Globus pallidus (tissue), 1 donor: Measurements from ENCODE around the gene TSTD1.
A peak's percentile ranks its signal among the peaks of the same experiment; 100 is the strongest.
"Not testable (repeated sequence)": the region's sequence is repeated elsewhere in the genome, so short reads cannot be mapped to it uniquely, and the experiment has no call there.

Experiments
- DNase-seq: peaks from one replicate; pipeline ENCODE4 v3.0.0-alpha.2; 2015; ENCODE audit warnings: low spot score

TSTD1 gene

DNA sequence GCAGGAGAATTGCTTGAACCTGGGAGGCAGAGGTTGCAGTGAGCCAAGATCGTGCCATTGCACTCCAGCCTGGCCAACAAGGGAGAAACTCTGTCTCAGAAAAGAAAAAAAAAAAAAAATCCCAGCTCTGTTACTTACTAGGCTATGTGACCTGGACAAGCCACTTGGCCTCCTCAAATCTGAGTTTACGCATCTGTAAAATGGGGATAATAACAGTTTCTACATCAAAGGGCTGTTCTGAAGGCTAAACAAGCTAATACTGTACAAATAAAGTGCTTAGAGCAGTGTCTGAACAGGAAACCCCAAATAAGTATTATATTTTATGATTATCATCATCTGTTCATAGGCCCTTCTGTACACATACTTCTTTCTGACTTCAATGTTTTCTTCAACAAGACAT, 31.4 kb downstream of the TSTD1 start:
- DNase-seq, result no peak

DNA sequence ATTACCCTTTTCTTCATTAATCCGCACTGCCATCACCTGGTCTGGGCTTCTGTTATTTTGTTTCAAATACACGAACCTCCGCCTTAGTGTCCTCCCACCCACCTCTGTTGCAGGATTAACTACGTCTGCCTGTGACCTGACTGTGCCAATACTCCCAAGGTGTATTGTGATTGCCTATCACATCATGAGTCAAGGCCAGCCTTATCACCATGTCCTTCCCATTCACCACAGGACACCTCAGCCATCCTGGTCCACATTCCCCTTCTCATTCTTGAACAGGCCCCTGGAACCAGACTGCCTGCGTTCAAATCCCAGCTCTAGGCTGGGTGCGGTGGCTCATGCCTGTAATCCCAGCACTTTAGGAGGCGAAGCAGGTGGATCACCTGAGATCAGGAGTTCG, 32.2 kb downstream of the TSTD1 start:
- no peak for DNase-seq

DNA sequence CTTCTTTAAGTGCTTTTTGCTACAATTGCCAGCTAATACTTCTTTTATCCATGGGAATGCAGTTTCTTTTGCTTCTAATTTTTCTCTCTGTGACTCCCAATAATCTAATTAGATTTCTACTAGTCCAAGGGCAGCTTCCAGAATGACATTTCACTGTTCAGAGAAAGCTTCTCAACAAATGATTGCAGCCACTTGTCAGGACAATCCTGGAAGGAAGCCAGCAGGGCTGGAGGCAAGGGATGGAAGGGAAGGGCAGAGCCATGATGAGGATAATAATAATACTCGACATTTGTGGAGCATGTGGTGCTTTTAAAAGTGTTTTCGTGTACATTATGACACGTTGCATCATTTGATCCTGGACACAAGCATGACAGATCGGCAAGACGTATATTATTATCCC, 37.2 kb downstream of the TSTD1 start:
- no peak for DNase-seq

DNA sequence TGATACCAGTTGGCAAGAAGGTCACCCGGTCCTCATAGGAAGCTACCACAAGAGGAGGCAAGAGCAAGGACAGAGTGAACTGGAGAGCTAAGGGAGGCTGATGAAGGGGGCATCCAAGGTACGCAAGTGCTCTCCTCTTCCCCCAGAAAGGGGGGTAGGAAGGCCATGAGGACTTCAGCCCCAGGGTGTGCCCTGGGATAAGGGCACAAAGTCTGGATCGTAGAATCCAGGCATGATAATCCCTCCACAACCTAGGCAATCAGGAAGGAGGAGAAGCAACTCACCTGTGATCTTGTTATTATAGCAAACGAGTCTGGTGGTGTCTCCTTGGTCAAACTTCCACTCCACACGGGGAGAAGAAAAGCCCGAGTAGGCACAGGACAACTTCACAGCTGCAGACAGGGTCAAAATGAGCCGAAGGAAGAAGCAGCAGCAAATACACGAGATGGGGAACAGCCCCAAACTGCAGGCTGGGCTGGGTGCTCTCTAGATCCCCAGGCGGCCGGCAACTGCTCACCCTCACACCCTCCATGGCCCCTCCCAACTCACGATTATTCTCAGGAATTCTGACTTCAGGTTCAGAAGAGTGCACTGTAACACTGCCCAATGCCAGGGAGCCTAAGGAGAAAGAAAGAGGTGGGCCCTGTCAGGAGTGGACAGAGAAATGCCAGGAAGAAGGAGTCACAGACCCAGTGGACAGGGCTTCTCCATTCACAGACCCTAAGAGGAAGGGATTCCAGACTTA, 37.9 kb downstream of the TSTD1 start:
- DNase-seq, result no peak

DNA sequence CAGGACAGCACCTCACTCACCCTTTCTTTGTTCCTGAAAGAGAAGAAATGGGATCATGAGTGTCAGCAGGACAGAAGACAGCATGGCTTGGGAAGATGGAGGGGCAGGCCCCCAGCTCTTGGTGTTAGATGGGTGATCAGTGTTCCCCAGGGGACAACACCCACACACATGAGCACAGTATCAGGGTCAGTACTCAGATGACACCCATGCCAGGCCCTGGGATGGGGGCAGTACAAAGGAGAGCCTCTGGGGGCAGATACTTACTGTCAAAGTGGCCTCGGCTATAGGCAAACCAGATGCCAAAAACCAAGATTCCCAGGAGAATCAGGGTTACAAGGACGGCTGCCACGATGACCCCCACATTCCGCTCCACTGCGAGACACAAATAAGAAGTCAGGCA, 39.4 kb downstream of the TSTD1 start:
- DNase-seq, result no peak

DNA sequence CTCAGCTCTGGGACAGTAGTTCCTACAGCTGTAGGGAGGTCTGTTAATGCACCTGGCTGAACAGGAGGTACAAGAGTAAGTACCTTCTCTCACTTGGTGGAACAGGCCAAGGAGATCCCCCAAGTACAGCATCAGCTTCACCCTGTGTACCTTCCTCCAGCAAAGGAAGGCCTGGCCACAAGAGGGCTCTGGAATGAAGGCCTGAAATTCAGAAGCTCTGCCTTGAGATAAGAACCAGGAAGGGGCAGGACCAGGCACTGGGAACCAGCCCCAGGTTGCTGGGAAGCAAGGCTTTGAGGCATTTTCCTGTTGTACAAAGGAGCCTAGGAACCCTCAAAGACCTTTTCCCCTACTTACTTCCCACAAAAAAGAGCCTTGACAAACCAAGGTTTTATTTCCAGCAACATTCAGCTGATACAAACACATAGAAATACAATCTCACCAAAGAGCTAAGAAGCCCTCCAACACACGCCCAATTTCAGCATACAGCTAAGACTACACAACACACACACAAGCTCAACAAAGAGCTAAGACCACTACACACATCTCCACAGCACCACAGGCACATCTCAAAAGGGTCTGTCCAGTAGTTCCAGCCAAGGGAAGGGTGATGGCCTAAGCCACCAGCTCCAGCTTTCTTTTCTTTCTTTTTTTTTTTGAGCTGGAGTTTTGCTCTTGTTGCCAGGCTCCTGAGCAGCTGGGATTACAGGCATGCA, 41.3 kb downstream of the TSTD1 start:
- DNase-seq, result peak; percentile 33

DNA sequence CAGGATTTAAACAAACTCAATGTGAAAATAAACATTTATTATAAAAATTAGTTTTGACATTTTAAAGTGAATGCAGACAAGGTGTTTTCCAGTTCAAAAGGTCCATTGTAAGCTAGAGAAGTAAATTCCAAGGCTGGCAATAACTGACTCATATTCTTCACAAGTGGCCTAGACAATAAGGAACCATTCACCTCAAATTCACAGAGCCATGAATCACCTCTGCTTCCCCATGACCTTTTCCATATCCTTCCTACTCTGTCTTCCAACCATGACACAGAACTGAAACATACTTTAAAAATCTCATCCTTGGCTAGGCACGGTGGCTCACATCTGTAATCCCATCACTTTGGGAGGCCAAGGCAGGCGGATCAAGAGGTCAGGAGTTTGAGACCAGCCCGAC, 42.6 kb downstream of the TSTD1 start:
- DNase-seq, result no peak

DNA sequence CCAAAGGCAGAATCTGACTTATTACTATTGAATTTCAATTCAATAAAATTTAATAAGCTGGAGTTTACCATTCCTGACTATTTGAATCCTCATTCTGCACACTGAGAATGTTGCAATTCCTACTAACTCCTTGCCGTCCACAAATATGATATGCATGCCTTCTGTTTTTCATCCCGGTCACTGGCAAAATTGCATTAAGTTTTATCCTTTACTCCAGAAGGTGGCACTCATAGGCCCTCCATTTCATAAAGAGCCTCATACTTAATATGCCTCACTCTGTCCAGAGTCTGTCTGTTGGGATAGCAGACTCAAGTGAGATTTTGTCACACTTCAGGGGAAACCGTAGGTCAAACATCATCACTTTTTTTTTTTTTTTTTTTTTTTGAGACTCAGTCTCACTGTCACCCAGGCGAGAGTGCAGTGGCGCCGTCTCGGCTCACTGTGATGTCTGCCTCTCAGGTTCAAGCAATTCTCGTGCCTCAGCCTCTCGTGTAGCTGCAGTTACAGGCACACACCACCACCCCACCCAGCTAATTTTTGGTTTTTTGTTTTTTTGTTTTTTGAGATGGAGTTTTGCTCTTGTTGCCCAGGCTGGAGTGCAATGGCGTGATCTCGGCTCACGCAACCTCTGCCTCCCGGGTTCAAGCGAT, 45.1 kb downstream of the TSTD1 start:
- DNase-seq, result no peak

DNA sequence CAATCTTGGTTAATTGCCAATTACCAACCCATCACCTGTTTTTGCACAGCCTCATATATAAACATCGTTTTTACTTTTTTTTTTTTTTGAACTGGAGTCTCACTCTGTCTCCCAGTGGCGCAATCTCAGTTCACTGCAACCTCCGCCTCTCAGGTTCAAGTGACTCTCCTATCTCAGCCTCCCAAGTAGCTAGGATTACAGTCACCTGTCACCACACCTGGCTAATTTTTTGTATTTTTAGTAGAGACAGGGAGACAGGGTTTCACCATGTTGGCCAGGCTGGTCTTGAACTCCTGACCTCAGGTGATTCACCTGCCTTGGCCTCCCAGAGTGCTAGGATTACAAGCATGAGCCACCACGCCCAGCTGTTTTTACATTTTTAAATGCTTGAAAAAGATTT, 46.7 kb downstream of the TSTD1 start:
- DNase-seq, result not testable (repeated sequence)
